ENCODE measurements around the gene ITGAL.

- no peak for TF ChIP-seq CTCF (IDR thresholded peaks at IDR 0.05)
- no peak for TF ChIP-seq EZH2 (IDR thresholded peaks at IDR 0.05; ENCODE audit: borderline replicate concordance, insufficient read depth, low read depth, low read length, poor library complexity, severe bottlenecking)
Observed at GRCh38 chr16:30434852-30435251, 37.7 kb upstream of the ITGAL start.

Measured in B cell (primary cell).